Stimulated activated CD4-positive, alpha-beta T cell treated with anti-CD3 and anti-CD28 coated beads, Interleukin-4, amount 100 ng/mL, for 4 hours (primary cell): Measurements from ENCODE around the gene ZNF654.
"Not testable (repeated sequence)": the region's sequence is repeated elsewhere in the genome, so short reads cannot be mapped to it uniquely, and the experiment has no call there.

Experiments
- DNase-seq, 2 experiments: peaks; one replicate each; pipeline ENCODE4 v3.0.0-alpha.2; 2020

ZNF654 gene

DNA sequence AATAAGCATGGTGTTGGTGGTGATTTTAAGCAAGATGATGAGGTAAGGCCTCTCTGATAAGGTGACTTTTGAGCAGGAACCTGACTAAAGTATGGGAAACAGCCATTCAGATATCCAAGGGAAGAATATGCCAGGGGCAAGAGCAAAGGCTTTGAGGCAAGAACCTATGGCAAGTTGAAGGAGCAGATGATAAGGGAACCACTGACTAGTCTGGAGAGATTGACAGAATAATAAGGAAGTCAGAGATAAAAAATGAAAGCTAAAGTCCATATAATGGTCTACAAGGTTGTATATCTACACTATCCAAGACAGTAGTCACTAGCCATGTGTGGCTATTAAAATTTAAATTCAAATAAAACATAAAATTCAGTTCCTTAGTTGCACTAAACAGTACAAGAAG is 88.2 kb downstream of the ZNF654 start:
- no peak for DNase-seq

DNA sequence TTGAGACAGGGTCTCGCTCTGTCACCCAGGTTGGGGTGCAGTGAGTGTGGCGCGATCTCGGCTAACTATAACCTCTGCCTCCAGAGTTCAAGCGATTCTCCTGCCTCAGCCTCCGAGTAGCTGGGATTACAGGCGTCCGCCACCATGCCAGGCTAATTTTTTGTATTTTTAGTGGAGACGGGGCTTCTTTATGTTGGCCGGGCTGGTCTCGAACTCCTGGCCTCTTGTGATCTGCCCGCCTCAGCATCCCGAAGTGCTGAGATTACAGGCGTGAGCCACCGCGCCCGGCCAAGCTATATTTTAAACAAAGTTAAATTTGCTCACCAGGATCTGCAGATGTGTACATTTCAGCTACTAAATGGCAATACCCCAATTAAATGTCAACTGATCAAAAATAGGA is 89.6 kb downstream of the ZNF654 start:
- DNase-seq: no peak

DNA sequence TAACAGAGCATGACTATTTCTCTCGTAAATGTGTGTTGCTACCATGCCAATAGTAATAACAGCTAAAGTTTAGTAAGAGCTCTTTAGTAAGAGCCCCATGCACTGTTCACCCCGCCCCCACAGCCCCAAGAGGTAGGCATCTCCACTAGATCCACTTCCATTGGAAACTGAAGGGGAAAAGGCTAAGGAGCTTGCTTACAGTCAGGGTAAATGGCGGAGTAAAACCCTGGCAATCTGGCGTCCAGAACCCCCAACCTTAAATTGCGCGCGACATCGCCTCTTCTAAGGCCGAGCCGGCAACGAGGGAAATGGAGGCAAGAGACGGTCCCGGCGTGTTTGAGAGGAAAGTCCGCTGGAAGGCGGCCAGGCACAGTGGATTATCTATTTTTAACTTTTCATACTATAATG is 90.0 kb downstream of the ZNF654 start:
- DNase-seq: peak; percentile 7 to 41

DNA sequence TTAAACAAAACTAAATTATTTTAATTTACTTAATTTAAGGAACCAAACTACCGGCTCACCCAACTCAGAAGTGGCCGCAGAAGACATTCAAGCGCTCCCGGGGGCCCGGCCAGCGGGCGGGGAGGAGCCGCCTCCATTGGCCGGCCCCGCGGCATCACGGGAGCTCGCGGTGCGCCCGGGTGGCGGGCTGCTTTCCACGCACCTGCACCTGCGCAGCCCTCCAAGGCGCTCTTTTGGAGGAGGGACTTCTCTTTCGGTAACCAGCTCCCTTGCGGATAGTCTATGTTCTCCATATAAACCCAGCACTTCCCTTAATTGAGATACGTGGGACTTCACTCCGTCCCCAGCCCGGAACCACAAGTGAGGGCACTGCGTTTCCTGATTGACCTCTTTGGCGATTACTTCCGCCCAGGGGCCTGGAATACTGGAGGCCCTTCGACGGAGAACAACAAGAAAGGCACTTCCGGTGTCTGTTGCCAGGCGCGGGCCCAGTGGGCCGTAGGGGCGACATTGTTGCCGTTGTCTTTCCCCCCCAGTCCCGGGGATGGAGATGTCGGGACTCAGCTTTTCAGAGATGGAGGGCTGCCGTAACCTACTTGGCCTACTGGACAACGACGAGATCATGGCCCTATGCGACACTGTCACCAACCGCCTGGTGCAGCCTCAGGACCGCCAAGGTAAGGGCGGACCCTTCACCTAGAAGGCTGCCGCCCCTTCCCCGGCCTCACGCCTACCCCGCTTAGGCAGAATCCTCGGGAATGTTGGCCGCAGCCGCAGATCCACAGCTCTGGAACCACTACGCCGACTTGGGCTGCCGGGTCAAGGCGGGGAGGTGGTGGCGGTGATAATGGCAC is 90.7 kb downstream of the ZNF654 start, which contains the start of gene C3orf38:
TSS of gene C3orf38 (plus strand) at position 451 of the 854 bp plus-strand sequence. CDS start at position 545, 94 bp downstream.
- peak; percentile 73 to 74 for DNase-seq

DNA sequence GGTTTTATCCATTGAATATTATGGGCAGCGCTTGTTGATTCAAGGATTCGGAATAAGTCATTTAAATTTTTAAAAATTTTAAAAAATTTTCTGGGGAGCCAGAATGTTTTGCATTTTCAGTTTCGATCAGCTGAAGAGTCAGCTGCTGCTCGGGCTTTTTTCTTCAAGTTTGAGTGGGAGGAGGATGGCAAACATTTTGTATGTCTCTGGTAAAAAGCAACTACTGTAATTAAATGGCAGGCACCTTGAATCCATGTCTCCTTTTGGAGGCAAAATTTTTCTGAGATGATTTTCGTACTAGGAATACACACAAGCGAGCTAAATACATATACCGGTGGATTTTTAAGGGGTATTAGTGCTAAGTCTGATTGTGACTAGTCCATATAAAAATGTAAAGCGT is 91.3 kb downstream of the ZNF654 start:
- DNase-seq: peak in 1 of 2 experiments; percentile 28

DNA sequence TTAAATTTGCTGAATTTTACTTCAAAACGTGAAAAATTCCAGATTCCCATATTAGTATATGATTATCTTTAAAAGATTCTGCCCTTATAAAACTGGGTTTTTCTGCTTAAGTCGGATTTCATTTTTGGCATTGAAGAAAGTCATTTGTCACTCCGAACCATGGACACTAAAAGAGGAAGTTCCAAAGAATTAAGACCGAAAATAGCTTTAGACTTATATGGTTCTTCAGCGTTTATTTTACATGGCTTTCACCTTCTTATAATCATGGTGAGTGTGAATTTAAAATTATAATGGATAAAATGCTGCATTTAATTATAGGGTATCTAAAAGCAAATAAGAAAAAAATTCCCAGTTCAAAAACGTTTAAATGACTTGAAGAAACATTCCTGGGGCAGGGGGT is 91.8 kb downstream of the ZNF654 start:
- no peak for DNase-seq

DNA sequence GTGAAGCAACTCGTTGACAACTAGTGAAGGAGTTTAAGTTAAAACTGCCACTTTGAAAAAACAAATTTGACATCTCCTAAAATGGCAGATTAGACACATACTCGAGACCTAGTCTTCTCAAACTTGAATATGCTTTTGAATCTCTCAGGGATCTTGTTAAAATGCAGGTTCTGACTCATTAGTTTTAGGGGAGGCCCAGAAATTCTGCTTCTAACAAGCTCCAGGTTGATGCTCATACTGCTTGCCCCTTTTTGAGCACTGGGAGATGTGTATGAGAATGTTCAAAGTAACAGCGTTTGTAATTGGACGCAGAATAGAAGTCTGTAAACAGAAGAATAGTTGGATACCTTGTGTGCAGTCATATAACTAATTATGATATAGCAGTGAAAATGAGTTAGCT is 92.3 kb downstream of the ZNF654 start:
- DNase-seq: no peak

DNA sequence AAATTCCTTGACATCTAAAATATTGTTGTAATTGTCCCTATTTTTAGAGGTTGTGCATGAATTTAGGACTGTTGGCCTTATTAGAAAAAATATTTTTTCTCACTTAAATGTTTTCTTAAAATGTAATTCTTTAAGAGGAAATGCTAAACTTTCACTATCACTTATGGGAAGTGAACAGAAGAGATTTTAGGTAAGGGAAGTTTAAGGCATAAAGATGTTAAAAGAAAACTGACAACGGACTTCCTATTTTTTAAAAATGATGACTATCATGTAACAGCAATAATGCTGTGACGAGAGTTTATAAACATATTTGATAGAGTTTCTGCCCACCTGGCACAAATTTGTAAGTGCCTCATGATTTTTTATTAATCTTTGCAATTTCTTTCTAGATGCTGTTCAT is 93.8 kb downstream of the ZNF654 start:
- no peak for DNase-seq

DNA sequence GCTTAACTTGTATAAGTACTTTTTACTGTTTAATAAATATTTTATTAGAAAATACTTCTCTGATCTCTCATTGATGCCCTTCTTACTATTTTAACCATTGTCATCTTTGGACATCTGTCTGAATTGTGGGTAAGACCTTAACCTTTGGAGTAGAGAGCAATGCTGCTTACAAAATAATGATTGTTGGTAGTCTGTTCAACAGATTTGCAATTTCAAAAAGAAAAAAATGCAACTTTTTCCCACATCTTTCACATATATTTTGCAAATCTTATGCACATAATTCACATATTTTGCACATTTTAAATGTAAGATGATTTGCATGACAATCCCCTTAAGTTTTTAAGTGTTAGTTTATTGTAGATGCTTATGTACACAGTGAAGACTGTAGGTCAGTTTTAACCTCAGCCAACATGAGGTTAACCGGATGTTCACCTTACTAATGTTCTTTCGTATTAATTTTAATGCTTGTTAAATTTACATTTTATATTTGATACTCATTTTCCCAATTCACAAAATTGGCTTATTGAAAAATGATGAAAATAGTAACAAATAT is 107.4 kb downstream of the ZNF654 start:
- no peak for DNase-seq

DNA sequence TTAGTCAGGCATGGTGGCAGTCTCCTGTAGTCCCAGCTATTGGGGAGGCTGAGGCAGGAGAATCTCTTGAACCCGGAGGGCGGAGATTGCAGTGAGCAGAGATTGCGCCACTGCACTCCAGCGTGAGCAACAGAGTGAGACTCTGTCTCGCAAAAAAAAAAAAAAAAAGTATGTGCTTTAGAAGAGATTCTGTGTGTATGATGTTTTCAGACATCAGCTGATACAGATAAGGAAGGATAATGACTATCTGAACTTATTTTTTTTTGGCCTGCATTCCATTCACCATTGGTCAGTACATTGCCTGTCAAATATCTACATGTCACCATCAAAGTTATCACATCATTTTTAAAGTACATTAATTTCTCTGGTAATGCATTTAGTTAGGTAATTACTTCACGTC is 108.1 kb downstream of the ZNF654 start:
- DNase-seq: no peak

DNA sequence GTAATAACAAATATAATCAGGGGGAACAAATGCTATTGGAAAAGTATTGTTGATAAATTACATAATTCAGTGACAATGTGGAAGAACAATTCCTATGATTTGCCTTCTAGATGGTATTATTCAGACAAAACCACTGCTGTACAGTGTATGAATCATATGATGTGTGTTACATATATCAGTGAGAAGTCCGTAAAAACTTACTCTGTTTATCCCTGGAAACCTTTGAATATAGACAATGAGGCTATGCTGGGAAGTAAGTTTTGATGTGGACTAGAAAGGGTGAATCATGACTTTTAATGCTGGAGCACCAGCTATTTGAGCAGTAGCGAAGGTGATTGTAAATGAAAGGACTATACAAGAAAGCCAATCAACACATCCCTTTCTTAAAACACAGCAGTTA is 108.6 kb downstream of the ZNF654 start:
- DNase-seq: no peak

DNA sequence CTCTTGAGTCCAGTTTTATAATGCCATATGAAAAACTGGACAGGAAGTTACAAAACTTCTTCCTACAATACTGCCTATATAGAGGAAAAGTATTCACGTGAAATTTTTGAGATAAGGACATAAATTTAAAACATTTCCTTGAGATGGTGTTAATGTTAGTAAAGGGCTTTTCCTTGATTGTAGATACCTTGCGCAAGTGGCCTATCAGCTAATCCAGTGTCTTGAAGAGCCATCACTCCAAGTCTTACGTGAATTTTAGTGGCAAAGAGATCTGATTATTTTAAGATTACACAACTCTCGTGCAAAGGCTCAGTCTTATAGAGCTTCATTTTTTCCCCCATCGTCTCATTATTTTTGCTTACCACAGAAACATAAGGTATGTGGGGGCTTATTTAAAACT is 109.1 kb downstream of the ZNF654 start:
- no peak for DNase-seq

DNA sequence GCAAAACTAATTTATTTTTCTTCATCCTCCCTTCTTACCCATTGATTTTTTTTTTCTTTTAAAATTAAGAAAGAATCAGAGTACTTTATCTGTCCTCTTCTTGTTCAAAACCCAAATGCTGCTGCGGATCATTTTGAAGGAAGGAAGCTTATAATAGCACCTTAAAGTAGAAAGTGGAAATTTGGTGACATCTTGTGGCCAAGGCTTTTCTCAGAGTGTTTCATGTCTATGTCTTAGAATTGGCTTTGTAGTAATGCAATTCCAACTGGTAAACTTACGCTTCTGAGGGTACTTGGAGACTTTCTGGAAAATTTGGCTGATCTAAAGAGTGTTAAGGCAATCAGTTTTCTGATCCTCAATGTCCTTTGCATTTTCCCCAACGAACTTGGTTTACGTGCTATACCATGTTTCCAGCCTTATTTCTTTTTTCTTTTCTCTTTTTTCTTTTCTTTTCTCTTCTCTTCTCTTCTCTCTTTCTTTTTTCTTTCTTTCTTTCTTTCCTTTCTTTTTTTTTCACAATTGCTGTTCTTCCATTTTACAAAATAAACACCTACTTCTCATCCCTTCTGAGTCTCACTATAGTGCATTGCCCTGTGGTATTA is 121.4 kb downstream of the ZNF654 start:
- DNase-seq: no peak

DNA sequence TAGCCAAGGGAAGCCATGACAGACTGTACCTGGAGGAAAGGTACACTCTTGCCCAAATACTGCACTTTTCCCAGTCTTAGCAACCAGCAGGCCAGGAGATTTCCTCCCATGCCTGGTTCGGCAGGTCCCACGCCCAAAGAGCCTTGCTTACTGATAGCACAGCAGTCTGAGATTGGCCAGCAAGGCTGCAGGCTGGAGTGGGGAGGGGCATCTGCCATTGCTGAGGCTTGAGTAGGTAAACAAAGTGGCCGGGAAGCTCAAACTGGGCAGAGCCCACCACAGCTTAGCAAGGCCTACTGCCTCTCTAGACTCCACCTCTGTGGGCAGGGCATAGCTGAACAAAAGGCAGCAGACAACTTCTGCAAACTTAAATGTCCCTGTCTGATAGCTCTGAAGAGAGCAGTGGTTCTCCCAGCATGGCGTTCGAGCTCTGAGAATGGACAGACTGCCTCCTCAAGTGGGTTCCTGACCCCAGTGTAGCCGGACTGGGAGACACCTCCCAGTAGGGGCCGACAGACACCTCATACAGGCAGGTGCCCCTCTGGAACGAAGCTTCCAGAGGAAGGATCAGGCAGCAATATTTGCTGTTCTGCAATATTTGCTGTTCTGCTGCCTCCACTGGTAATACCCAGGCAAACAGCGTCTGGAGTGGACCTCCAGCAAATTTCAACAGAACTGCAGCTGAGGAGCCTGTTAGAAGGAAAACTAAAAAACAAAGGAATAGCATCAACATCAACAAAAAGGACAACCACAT is 123.3 kb downstream of the ZNF654 start:
- not testable (repeated sequence) for DNase-seq

DNA sequence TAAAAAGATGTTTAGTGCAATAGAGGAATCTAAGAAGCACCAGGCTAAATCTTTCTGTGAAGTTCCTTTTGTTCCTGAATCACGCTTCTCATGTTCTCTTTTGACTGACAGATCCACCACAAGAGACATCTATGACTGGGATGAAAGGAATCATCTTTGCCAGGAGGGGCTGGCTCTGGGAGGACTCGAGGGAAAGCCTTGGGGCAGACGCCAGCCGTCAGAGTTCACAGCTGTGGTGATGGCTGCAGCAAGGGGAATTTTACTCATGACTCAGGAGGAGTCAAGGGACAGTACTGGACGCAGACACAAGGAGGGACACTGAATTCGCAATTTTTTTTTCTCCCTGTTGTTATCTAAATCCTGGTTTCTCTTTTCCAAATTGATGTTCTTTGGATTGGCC is 129.4 kb downstream of the ZNF654 start:
- no peak for DNase-seq

DNA sequence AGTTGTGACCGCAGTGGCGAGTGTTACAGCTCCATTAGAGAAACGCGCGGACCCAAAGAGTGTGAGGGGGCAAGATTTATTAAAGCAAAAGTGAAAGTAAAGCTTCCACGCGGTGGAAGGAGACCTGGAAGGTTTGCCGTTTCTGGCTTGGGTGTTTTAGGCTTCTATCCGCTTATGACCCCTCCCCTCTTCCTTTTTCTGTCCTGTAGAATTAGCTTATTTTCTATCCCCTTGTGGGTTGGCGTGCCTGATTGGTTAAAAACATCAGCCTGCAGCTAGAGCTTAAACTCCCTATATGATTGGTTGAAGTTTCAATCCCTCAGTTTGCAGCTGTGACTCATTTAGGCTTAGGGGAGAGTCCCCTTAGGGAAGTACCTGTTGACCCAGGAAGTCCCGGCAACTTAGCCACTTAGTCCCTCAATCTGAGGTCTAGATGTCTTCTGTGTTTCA is 130.3 kb downstream of the ZNF654 start:
- DNase-seq: no peak

DNA sequence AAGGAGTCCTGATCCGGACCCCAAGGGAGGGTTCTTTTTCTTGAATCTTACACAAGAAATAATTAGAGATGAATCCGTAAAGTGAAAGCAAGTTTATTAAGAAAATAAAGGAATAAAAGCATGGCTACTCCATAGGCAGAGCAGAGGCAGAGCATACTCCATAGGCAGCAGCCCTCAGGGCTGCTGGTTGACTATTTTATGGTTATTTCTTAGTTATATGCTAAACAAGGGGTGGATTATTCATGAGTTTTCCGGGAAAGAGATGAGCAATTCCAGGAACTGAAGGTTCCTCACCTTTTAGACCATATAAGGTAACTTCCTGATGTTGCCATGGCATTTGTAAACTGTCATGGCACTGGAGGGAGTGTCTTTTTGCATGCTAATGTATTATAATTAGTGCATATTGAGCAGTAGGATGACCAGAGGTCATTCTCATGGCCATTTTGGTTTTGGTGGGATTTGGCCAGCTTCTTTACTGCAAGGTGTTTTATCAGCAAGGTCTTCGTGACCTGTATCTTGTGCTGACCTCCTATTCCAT is 132.9 kb downstream of the ZNF654 start:
- no peak for DNase-seq

DNA sequence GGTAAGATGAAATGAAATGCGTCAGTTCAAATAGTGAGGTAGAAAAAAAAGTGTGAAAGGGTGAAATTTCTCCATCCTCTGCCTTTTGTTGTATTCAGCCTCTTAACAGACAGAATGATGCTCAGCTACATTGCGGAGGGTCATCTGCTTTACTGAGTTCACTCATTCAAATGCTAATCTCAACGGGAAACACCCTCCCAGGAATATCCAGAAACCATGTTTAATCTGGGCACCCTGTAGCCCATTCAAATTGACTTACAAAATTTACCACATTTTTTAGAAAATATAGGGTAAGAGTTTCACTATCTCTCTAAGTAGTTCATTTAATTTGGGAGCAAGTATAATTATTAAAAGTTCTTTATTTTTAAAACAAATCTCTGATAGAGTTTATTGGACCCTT is 133.6 kb downstream of the ZNF654 start:
- no peak for DNase-seq
